HG02798 (cell line): ENCODE measurements around the gene LRIG3.

Experiments used
- ATAC-seq: cut with Tn5 transposase; IDR thresholded peaks from one replicate; pipeline ENCODE4 v1.9.1; 2021; ENCODE audit warnings: mild to moderate bottlenecking; ENCODE audit not compliant: unreplicated experiment, poor library complexity

The LRIG3 gene

DNA sequence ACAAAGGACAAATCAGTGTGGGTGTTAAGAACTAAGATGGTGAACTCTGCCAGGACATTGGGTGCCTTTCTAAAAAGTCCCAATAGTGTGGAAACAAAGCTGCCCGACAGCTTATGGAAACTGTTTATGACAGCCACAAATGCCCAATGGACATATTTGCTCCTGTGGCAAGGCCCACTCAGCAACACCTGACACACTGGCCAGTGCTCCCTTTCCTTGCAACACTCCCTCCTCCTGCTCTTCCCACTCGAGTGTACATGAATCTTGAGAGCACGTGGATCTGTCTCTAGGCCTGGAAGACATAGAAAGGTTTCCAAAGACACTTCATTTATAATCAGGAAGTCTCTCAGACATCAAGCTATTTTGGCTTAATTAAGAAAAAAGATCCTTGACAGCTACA is 14.2 kb upstream of the LRIG3 start:
- ATAC-seq = no peak

DNA sequence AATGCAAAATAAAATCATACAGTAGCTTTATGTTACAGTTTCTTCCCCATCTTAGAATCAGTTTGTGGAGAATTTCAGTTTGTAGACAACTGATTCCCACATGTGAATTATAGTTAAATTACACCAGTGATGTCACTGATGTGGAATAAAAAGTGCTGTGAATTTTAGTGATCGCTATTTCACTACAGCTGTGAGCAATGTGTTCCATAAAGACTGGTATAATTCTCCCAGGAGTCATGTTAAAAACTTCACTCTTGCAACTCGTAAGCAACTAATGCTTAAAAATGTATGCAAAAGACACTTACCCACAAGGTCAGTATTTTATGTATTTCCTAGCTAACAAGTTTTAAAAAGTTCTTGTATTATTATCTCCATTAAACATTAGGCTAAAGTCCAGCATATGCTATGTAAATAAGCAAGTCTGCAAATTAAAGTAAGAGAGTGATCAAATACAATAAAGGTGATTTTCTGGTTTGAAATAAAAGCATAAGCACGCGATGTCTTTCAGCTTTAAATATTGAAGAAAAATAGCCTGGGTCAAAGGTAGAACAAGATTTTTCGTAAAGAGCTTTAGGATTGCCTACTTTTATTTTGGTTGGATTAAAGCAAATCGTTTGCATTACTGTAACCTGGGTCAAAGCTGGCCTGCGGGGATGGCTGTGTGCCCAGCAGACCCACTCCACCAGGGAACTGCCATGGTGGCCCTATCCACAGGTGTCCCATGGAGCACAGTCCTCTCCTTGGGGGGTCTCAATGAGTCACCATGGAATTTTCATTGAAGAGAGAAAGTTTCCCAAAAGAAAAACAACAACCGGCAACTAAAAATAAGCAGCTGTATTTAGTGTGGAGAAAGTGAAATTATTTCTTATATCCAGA is 12.7 kb upstream of the LRIG3 start:
- no peak for ATAC-seq

DNA sequence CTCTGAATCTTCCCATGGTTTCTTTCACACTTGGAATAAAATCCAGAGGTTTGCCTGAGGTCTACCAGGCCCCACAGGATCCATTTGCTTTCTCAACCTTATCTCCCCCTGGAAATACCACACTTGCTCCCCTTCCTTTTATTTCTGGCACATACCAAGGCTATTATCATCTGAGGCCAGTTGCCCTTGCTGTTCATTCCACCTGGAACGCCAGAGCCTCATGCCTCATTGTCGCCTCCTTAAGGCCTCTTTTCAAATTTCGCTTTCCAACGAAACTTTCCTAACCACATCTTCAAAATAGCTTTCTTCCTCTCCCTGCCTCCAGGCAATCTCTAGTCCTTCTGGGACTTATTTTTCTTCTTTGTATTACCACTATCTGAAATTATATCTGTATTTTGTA is 11.2 kb upstream of the LRIG3 start:
- ATAC-seq = peak; percentile 49

DNA sequence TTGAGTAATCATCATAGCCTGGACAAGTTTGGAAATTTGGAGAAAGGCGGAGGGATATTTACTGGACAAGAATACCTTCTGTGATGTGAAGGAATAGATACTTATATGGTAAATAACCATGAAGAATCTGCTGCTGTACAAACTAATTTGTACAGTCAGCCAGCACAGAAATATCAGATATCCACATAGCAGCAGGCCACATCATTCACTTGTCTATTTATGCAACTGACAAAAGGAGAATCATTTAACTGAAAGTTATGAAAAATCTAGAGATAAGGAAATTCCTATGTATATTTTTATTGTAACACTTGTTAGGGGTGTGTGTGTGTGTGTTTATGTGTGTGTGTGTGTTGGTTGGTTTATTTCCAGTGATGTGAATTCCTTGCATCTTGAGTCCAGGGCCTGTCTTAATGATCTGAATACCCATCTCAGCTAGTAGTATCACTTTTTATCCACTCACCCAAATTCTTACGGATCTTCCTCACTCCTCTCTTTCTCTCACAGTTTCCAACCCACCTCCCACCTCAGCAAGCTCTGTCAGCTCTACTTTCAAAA is 10.5 kb upstream of the LRIG3 start:
- no peak for ATAC-seq

DNA sequence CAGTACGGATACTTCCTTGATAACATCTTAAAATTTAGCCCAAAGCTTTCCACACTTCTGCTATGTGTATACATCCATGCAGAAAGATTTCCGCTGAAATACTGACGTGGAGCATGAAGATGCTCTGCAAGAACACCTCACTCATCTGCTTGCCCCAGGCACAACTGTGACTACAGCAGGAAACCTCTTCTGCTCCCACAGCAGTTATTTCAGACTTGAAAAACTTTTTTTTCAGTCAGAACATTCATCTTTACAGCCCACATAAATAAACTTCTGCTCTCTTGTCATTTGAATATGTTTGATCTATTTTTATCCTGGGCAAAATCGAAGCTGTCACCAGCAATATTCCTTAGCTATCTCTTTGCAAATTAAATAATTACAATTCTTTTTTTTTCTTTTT is 6.8 kb upstream of the LRIG3 start:
- ATAC-seq = no peak

DNA sequence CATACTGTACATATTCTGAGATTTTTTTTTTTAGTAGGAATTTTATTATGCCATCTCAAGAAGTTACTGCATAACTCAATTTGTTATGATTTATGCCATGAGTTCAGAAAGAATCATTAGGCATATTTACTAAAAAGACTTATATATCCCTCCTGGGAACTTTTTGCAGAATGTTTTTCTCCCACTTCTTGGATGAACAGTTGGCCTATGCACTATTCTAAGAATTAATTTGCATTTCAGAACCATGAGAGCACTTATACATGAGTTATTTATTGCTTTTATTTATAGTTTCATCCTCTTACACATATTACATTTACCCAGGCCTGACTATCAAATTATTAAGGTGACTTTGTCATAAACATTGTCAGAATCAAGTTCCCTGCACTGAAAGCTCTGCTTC is 6.3 kb upstream of the LRIG3 start:
- no peak for ATAC-seq

DNA sequence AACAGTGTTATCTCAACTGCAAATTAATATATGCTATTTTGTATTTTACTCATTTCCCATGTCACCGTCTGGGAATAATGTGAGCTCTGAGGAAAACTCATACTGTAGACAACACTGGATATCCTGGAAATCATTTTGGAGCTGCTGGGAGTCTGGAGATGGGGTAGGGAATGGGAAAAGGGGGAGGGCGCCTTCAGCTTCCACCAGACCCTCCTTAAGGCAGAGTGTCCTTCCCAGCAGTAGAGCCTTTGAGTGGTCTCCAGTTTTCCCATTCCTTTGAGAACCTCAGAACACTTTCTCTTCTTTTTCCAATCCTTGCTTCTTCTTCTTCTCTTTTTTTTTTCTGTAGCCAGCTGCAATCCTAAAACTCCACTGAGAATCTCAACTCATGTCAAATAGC is 5.4 kb upstream of the LRIG3 start:
- ATAC-seq = no peak

DNA sequence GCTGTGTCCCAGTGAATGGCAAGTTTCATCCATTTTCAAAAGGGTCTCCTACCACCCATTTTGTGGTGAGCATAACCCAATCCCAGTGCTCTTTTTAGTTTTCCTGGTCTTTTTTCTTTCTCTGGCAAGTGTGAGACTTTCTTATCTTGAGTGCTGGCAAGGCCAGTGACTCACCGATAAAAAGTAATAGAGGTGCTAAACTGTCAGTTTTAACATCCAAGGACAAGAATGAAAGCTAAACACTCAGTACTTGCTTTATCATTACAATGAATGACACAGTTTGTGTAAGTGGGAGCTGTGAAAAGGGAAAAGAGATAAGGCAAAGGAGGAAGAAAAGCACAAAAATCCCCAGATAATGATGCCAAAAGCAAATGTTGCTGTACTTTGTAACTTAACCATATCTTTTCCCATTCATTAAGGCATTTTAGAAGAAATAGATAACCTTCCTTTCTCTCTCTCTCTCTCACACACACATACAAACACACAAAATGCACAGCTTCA is 4.9 kb upstream of the LRIG3 start:
- ATAC-seq = no peak

DNA sequence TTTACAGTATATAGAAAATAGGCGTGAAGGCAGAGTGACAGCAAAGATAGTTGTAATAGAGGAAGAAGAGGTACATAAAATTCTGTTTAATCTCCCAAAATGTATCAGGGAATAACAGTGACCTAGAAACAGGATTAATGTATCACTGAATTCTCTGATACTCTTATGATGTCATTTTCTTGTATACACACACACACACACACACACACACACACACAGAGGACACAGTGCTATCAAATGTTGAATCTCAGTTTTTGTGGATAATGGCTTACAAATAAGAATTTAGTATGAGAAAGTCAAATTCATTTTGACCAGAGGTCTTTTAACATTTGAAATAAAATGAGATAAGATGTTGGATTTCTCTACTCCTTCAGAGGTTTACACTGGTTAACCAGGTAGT is 4.3 kb upstream of the LRIG3 start:
- ATAC-seq = no peak

DNA sequence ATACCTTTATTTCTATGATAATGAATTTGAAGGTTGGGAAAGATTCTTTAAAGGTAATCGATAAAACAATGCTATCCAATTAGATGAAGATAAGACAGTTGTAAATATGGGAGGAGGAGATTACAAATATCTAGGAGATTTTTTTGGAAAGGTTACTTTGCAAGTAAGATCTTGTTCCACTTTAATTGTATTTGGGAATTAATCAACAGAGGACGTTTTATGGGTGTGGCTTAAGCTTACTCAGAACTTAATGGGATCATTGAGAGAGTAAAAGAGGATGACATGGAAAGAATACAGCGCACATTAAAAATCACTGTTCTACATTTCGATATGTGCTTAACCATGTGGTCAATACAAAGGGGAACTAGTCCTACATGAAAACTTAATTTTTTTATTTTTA is 3.5 kb upstream of the LRIG3 start:
- no peak for ATAC-seq

DNA sequence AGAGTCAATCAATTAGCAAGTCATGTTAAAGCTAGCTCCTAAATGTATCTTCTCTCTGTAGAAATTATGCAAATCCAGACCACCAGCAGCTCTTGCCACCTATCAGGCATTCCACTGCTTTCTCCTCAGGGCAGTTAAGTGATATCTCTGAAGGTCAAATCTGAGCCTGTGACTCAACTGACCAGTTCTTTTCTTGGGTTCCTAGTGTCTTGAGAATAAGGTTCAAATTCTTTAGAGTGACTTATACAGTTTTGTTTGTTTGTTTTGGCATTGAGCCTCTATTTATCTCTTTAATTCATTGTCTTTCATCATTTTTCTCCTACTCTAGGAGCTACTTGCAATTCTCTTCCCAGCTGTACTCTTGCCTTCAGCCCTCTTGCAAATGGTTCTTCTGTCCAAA is 2.5 kb upstream of the LRIG3 start:
- no peak for ATAC-seq

DNA sequence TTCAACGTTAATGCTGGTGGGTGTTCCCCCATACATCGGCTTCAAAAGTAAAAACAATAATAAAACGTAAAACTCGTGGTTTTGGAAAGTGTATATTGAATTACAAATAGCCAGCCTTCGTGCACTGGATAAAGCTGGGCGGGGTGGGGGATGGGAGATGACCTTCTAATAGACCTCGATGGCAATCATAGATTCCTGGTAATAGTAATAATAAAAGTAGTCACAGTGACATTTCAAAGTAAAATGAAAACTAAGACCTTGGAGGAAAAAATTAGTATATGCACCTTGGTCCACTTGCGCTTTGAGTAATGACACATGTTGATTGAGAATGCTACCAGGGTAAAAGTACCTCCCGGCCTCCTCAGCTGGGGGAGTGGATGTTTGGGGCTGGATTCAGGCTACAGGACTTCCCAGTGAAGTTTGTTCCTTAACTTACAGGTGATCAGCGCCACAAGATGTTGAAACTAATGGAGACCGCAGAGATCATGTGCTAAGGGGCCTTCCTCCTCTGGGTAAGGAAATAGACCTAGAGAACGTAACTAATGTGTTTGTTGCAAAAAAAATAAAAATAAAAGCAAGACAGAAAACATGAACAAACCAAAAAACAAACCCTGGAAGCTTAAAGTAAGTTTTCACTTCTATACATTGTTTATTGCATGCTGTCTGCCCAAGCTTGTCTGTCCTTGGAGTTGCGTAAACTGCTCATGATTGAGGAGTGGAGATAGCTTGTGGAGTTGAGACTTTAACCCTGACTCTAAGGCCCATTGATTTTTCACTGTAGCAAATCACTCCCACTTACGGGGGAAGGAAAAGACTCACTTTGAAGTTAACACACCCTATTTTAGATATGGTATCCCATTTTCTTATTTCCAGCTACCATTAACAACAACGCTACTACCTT is 907 bp upstream of the LRIG3 start:
- ATAC-seq = no peak

DNA sequence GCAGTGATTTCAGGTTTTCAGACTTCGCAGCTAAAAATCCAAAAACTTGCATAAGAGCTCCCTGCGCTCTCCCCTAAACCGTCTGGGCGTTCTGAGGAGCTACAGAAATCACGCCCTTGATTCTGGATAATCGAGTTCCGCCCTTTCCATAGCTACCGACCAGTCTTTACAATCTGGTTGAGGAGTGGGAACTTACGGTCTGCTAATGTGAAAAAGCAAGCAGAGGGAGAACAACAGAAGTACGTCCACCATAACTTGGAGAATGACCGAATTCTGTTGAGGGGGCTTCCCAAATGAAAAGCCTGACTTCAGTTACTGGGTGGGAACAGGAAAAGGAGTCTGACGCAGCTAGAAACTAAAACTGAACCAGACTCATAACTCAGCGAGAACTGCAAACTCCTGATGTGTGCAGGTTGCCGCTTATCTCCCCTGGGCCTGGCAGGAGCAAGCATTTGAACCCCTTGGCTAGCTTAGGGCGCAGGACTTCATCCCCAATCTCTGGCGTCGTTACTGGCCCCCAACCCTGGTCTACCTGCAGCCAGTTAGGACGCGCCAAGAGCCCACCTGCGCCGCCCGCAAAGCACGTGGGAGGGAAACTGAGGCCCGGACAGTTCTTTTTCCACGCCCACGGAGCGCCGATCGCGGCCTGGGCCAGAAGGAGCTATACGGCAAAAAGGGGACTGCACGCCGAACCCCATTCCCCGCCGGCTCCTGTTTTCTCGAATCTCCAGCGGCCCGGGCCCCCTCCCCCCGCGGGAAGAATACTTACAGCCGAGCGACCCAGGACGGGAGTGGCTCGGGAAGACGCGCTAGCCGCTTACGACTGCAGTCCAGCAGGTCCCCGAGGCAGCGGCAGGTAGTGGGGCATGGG is 838 bp downstream of the LRIG3 start:
- no peak for ATAC-seq

DNA sequence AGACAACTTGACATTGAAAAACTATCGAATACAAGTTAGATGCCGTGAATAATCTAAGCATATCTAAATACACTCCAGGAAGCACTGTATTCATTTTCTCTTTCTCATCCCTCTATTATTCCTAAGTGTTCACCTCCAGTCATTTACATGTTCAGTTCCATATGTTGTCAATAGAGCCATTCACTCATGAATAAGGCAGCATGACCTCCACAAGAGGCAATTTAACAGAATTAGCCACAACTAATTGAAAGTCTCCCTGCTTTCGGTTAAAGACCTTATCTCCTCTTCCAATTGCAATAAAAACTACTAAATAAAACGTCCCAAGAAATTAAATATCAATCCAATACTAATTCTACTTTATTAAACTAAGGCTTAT is 1.8 kb downstream of the LRIG3 start:
- no peak for ATAC-seq

DNA sequence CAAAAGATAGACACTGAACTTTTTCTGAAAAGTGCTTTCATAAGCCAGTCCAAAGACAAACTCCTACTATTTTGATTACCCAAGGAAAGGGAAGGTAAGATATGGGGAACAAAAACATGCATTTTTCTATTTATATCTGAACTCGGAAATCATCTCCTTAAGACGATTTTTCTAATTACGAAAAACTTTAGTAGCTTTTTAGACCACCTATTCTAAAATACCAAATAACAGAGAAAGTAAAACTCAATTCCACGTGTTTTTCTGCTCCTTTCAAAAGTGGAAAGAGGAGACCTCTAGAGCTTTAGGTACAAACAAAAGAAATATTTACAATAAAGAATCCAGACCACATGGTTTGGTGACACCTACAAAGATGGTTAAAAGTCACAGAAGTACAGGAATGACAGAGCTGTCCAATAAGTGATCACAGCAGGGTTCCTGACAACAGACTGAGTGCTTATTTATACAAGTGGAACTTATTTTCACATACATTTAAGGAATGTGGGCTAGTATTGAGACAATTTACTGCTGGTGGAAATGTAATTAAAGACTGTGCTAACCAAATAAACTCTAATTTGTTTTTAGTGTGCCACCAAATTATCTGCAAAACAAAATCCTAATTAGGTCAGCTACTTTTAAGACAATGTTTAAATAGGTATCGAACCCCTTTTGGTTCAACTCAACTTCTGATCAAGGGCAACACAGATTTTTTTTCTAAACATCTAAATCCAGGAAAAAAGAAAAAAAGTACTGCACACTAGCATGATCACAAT is 2.4 kb downstream of the LRIG3 start:
- ATAC-seq = no peak

DNA sequence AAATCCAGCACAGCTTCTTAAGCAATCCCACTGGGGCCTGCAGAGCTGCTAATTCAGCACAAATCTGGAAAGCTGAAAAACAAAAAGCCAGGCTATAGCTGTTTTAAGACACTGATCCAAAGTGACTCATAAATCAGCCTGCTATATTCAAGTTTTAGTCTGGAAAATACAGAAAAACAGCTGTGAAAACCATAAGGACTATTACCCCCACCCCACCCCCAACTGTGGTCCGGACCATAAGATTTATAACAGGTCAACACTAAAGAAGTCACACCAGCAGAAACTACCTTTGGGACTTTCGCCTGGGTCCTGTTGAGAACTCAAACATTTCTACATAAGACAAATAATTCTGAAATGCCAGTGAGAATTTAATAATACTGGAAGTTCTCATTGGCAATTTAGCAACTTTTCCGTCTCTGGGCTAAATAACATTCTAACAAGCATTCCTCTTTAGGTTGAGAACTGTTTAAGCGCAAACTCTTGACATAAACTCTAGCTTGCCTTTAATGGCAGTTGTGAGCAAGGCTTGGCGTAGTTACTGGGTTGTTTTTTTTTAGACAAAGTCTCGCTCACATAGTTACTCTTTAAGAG is 3.3 kb downstream of the LRIG3 start:
- ATAC-seq = no peak

DNA sequence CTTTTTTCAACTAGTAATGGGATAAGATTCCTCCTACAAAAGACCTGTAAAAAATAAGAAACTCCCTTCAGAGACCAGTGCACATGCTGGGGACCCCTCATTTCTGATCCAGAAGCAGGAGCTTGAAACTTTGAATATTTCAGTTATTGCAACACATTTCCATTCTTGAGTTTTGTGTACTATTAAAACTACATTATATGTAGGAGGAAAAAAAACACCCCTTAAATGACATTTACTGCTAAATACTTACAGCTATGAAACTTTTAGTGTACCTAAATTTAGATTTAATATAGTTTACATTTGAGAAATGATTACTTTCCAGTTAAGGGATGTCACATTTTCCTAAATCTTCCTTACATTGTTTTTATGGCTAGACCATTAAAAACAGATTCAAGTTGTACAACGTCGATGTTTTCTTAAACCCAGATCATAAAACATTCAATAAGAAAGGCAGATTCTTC is 4.1 kb downstream of the LRIG3 start:
- no peak for ATAC-seq

DNA sequence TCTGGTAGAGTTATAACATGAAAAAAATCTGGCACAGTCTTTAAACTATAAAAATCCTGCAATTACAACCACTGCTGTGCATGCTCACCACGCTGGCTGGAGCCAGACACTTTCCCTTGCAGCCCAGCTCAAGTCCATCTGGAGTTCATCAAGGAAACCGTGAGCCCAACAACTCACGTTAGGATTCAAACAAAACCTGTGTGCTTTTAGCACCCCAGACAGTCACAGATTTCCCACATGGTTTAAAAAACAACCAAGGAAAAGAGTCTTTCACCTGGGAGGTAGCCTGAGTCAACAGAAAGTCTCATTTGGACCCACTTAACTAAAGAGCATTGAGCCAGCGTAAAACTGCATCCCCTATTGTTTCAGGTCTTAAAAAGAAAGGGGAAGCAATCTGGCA is 4.7 kb downstream of the LRIG3 start:
- ATAC-seq = no peak

DNA sequence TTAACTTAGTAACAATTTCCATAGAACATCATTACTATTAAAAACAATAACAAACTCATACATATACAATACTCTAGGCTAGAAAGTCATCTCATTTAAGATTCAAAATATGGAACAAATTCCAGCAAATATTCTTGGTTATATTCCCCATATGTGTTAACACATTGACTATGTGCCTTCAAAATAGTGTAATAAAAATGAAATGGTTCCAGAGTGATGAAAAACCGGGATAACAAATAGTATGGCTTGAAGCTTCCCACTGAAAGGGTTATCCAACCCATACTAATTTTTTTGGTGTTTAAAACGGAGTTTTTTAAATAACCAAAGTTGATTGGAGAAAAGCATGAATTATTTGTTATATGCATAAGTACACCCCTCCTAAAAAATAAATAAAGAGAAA is 5.3 kb downstream of the LRIG3 start:
- ATAC-seq = no peak
